Uterus (tissue), 2 donors: ENCODE results near the gene CDH4.

Experiments
- POLR2A ChIP-seq, 2 donors: fragments of 450-650 bp; IDR thresholded peaks; one replicate each; pipeline ENCODE4 v1.6.1; 2016; ENCODE audit warnings: antibody characterized with exemption in 2 of 2, mild to moderate bottlenecking in 1 of 2, moderate library complexity in 1 of 2
- TF ChIP-seq, protein P1 (sequence below), 4 experiments: fragments of 200-600 bp in 2 of 4; fragments of 450-650 bp in 2 of 4; sonication (generic) in 2 of 4; IDR thresholded peaks; one replicate each; pipeline ENCODE4 v1.5.1; 2016 to 2019; ENCODE audit warnings: antibody characterized with exemption in 4 of 4, mild to moderate bottlenecking in 2 of 4, moderate library complexity in 1 of 4

DNA sequence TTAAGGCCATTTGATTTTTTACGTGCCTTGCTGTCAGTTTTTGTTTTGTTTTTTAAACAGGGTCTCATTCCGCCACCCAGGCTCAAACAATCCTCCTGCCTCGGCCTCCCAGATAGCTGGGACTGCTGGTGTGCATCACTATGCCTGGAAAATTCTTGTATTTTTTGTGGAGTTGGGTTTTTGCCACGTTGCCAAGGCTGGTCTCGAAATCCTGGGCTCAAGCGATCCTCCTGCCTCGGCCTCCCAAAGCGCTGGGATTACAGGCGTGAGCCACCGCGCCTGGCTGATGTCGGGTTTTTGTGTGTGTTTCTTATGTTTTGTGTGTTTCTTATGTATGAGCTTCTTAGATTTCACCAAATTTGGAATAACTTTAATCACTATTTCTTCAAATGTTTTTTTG lies 708.8 kb downstream of the CDH4 start:
- TF ChIP-seq POLR2A (IDR thresholded peaks at IDR 0.05): no peak
- TF ChIP-seq, protein P1, sequence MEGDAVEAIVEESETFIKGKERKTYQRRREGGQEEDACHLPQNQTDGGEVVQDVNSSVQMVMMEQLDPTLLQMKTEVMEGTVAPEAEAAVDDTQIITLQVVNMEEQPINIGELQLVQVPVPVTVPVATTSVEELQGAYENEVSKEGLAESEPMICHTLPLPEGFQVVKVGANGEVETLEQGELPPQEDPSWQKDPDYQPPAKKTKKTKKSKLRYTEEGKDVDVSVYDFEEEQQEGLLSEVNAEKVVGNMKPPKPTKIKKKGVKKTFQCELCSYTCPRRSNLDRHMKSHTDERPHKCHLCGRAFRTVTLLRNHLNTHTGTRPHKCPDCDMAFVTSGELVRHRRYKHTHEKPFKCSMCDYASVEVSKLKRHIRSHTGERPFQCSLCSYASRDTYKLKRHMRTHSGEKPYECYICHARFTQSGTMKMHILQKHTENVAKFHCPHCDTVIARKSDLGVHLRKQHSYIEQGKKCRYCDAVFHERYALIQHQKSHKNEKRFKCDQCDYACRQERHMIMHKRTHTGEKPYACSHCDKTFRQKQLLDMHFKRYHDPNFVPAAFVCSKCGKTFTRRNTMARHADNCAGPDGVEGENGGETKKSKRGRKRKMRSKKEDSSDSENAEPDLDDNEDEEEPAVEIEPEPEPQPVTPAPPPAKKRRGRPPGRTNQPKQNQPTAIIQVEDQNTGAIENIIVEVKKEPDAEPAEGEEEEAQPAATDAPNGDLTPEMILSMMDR (IDR thresholded peaks at IDR 0.05): no peak
